HG02571 (cell line): Measurements from ENCODE around the gene SPRING1.
"Not testable (repeated sequence)": the region's sequence is repeated elsewhere in the genome, so short reads cannot be mapped to it uniquely, and the experiment has no call there.

Experiments
- ATAC-seq: cut with Tn5 transposase; IDR thresholded peaks from one replicate; pipeline ENCODE4 v1.9.1; 2021; ENCODE audit warnings: mild to moderate bottlenecking, moderate library complexity; ENCODE audit not compliant: unreplicated experiment

SPRING1 gene, protein sequence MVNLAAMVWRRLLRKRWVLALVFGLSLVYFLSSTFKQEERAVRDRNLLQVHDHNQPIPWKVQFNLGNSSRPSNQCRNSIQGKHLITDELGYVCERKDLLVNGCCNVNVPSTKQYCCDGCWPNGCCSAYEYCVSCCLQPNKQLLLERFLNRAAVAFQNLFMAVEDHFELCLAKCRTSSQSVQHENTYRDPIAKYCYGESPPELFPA

DNA sequence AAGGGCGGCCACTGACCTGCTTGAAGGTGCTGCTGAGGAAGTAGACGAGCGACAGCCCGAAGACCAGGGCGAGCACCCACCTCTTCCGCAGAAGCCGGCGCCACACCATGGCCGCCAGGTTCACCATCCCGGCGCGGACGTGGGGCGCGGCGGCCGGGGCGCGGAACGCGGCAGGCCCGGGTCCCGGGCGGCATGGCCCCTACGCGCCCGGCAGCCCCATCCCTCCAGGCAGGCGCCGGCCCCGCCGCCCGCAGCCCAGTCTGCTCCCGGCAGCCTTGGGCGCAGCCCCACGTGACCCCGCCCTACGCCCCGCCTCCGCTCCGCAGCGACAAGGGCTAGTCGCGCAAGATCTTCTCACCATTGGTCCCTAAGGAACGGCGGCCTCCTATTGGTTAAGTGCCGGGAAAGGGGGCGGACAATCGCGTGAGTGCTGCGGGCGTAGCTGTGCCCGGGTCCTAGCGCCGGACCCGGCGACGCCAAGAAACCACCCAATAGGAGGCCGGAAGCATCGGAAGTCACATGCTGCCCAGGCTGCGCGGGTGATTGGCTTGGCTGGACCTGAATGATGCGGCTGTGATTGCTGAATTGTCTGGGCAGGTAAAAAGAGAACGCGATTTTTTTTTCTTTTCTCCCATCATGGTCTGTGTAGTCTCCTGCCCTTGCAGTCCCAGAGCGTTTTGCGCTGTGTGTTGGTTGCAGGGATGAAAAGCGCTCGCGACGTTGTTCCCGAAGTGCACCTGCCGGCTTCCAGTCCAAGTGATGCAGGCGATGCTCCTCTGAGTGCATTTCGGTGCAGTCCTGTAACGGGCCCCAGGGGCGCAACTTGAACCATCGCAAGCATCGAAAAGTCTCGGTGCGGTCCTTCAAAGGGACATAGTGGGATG lies at the start of gene SPRING1, which contains the start of gene RNFT2:
SPRING1 (minus strand) TSS at position 296 of the 884 bp plus-strand sequence; CDS start at position 127, 169 bp downstream.
RNFT2 (plus strand) TSS at position 542 of the 884 bp plus-strand sequence. CDS start 2,183 bp downstream, outside the sequence.
- peak; percentile 96 for ATAC-seq

DNA sequence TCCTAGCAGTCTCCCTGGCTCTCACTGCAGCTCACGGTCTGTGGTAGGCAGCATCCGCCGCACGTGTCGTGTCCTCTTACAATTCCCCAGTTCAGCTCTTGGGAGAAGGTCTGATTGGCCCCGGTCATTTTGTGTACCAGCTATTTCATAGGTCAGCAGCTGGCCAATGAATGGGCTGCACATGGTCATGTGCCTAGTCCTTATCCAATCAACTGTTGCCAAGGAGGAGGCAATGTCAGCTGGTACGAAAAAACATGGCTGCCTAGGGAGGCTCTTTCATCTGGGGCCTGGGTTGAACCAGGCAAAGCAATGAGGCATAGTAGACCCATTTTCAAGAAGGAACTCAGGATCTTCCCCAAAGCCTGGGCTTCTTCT lies 46.4 kb upstream of the SPRING1 start:
- ATAC-seq, result no peak

DNA sequence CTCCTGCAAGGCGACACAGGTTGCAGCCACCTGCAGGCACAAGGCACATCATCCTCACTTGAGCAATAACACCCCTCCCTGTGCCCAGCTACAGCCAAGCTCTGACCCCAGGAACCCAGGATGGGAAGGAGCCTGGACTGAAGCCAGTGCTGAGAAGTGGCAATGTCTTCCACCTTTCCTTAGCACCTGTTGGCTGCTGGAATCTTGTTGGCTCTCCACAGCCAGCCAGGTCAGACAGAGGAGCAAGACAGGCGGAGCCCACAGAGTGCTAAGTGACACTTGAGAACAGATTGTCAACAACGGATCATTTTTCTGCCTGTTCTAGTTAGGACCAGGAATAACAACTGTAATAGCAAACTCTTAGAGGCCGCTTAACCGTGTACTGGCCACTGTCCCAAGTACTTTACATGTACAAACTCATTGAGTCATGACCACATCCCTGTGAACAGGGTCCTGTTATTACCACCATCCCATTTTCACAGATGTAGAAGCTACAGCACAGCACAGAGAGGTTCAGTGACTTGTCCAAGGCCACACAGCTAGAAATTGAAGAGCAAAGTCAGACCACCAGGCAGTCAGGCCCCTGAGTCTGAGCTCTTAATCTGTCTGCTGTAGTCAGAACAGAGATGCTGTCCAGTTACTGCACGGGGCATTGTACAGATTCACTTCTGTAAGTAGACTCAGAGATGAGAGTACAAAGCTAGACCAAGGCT lies 45.8 kb upstream of the SPRING1 start:
- no peak for ATAC-seq

DNA sequence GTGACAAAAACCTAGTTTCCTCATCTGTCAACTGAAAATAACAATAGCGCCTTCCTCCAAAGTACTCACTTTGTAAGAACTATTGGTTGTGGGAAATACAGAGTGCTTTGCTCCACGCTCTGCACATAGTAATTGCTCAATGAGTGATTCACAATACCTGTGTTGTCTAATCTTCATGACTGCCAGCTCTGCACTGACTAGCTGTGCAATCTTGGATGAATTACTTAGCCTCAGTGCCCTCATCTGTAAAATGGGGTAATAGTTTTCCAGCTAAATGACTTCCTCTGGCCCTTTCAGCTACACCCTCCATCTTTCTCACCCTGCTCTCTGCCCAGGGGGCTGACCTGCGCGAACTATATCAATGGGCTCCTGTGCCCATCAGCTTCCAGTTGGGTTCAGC lies 43.1 kb upstream of the SPRING1 start:
- ATAC-seq, result no peak

DNA sequence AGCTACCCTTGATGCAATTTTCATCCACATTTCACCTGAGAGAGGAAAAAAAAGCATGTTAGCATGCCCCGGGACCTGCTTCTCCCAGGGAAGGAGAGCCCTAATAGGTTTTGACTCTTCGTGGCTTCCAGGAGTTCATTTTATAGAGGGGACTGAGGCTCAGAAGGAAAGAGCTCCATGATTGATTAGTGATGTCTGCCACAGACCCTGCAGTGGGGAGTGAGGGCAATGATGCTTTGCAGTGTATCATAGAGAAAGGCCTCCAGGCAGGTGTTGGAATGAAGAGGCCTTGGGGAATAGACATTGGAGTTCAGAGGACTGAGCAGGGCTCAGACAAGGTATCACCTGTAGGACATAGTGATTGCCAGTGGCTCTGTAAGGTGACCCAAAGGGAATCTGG lies 41.7 kb upstream of the SPRING1 start:
- no peak for ATAC-seq

DNA sequence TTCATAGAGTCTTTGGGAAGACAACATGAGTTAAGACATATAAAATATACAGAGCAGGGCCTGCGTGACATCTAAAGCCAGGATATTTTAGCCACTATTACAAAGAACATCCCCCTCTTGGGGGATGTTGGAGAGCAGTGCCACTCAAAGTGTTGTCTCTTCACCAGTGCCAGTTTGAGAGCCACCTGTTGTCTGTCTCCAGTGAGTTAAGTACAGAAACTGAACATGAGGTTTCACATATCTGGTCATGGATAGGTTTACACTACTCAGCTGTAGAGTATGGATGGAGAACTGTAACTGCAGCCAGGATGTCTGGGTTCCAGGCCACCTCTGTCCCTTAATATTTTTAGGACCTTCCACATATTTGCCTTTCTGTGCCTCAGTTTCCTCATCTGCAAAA lies 39.4 kb upstream of the SPRING1 start:
- ATAC-seq, result no peak

DNA sequence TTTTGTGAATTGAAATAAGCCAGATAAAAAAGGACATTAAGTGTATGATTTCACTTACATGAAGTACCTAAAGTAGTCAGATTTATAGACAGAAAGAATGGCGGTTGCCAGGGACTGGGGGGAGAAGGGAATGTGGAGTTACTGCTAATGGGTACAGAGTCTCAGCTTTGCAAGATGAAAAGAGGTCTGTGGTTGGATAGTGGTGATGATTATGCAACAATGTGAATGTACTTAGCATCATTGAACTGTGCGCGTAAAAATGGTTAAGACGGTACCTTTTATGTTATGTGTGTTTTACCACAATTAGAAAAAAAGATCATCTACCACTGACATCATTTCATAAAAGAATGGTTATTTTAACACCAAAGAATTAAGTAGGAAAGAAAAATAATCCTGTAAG lies 36.2 kb upstream of the SPRING1 start:
- no peak for ATAC-seq

DNA sequence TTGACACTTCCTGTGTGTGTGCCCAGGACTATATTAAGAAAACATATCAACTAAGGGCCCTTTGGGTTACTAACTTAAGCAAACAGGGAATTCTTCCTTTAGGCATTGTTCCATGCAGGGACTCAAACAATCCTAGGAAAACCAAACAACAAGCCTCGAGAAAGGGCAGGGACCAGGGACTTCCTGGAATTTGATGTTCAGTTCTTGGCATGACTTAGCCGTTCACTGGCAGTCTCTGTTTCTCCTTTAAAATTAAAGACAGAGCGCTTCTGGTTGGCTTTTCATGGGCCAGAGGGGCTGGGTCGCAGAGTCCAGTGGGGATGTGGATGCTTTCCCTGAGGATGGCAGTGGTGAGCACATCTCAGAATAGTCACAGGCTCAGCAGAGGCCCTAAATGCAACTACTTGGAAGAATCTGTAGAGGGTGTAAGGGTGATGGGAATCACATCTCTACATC lies 35.4 kb upstream of the SPRING1 start:
- no peak for ATAC-seq

DNA sequence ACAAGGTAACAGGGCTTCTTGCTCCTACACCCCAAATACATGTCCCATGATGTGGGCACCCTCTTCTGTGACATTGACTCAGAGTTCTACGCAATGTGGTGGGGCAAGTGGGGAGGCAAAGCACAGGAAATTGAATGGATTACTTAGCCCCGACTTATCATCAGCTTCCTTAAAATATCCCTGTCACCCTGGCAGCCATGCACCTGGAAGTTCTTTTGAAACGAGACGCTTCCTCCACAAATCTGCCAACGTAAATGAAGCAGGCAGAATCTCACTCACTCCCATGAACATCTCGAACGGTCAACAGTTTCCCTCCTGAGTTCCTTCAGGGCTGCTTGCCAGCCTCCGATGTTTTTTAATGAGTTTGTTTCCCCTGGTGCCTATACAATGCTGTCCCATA lies 33.8 kb upstream of the SPRING1 start:
- ATAC-seq, result no peak

DNA sequence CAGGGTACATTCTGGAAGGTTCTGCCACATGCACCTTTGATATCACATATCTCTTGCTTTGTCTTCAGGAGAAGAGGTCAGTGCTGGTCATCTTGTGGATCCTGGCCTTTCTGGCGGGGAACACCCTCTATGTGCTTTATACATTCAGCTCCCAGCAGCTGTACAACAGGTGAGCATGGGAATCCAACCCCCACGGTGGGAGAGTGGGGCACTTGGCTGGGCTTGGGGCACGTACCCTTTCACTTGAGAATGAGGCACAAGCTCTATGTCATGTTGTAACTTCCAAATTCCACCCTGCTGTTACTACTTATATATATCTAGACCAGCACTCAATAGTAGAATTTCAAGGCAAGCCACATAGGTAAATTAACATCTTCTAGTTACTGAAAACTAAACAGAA lies 28.9 kb upstream of the SPRING1 start:
- ATAC-seq, result no peak

DNA sequence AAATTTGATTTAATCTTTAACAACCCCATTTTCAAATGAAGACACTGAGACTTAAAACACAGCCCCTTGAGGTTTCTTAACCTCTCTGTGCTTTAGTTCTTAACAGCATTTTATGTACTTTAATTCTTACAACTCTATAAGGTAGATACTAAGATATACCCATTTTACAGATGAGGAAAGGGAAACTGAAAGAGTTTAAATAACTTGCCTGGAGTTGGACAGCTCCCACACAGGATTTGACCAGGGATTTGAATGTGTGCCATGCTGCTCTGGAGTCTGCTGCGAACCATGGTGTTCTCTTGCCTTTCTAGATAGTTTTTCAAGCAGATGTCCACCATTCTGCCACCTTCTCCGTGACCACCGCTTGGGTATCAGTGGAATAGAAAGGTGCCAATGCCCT lies 28.4 kb upstream of the SPRING1 start:
- no peak for ATAC-seq

DNA sequence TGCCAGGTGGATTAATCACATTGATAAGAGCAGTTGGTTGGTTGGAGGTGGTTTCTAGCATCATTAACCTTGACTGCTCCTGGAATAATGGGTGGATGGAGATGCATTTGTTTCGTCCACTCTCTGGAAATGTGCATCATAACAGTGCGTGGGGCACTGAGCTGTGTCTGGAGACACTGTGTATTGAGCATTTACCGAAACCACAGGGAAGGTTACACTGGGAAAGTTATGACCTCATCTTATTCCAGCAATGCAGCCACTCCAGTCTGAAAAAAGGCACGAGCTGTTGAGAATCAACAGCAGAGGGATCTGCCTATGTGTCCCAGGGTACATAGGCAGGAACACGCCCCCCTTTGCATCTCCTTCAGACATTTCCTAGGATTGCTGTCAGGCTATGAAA lies 27.4 kb upstream of the SPRING1 start:
- no peak for ATAC-seq

DNA sequence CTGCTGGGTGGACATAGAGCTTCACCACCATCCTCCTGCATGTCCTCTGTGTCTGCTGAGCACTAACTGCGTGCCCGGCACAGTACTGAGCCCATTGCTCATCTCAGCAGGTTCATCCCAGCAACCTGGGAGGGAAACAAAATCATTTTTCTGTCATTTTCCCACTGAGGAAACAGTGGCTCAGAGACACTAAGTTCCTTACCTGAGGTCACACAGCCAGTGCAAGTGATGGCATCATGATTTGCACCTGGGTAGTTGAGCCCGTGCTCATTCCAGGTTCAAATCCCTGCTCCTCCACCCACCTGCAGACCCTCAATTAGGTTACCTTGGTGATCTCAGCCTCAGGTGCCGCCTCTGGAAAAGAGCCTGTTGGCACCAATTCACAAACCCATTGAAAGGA lies 23.6 kb upstream of the SPRING1 start:
- ATAC-seq, result no peak

DNA sequence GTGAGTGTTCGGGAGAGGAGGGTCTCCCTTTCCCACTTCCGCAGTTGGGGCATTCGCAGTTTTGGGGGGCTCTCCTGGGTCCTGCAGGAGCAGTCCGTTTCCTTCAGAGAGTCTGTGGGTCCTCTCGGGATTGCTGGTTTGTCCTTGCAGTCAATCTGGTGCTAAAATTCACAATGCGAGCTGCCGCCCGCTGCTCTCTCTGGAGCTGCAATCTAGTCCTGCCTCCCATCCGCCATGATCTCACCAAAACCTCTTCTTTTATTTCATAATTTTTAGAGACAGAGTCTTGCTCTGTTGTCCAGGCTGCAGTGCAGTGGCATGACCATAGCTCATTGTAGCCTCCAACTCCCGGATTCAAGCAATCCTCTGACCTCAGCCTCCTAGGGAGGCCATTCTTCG lies 22.8 kb upstream of the SPRING1 start:
- ATAC-seq, result no peak

DNA sequence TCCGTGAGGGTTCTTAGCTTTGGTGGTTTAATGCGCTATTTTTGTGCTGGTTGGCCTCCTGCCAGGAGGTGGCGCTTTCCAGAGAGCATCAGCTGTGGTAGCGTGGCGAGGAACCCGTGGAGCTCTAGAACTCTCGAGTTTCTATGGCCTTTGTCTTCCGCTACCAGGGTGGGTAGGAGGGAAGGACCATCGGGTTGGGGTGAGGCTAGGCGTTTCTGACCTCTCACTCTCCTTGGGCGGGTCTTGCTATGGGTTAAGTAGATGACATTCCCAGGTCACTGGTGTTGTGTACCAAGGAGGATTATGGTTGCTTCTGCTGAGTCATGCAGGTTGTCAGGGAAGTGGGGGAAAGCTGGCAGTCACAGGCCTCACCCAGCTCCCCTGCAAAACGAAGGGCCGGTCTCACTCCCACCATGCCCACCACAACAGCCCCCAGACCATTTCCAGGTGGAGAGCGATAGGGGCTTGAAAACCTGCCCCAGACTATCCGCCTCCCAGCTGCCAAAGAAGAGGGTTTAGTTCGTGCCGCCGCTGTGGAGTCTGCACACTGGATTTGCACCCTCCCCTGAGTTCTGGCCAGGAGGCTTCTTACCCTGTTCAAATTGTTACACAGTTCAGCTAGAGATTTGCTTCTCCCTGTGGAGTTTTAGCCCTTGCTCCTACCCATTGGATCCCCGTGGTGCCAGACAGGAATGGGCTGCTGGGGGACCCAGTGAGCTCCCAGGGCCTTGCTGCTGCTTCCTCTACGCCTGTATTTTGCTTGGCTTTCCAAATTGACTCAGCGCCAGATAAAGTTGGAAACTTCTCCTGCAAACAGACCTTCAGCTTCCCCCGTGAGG lies 22.1 kb upstream of the SPRING1 start:
- no peak for ATAC-seq

DNA sequence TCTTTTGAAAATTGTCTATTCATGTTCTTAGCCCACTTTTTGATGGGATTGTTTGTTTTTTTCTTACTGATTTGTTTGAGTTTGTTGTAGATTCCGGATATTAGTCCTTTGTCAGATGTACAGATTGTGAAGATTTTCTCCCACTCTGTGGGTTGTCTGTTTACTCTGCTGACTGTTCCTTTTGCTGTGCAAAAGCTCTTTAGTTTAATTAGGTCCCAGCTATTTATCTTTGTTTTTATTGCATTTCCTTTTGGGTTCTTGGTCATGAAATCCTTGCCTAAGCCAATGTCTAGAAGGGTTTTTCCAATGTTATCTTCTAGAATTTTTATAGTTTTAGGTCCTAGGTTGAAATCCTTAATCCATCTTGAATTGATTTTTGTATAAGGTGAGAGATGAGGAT lies 16.9 kb upstream of the SPRING1 start:
- not testable (repeated sequence) for ATAC-seq

DNA sequence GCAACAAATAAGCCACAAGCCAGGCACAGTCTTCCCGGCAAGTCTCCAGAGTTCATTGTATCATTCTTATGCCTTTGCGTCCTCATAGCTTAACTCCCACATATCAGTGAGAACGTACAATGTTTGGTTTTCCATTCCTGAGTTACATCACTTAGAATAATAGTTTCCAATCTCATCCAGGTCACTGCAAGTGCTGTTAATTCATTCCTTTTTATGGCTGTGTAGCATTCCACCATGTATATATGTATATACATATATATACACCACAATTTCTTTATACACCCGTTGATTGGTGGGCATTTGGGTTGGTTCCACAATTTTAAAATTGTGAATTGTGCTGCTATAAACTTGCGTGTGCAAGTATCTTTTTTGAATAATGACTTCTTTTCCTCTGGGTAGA lies 16.2 kb upstream of the SPRING1 start:
- not testable (repeated sequence) for ATAC-seq

DNA sequence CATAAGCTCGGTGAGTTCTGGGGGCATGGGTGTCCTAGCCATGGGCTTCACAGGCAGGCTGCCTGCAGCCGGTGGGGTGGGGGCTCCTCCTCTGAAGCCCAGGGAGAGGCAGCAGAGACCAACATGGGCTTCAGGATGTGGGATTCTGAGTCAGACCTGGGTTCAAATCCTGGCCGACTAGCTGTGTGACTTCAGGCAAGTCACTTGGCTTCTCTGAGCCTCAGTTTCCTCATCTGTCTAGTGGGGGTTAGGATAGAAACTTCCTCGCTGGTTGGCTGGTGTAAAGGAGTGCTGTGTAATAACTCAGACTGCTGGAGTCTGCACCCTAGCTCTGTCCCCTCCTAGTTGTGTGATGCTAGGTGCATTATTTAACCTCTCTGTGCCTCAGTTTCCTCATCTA lies 12.4 kb upstream of the SPRING1 start:
- no peak for ATAC-seq

DNA sequence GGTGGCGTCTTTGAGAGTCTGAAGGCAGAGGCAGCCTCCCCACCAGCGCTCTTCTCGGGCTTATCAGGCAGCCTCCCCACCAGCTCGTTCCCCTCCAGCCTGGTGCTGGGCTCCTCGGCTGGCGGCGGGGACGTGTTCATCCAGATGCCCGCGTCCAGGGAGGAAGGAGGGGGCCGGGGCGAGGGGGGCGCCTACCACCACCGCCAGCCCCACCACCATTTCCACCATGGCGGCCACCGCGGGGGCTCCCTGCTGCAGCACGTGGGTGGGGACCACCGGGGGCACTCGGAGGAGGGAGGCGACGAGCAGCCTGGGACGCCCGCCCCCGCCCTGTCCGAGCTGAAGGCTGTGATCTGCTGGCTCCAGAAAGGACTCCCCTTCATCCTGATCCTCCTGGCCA lies 12.0 kb upstream of the SPRING1 start:
- no peak for ATAC-seq

DNA sequence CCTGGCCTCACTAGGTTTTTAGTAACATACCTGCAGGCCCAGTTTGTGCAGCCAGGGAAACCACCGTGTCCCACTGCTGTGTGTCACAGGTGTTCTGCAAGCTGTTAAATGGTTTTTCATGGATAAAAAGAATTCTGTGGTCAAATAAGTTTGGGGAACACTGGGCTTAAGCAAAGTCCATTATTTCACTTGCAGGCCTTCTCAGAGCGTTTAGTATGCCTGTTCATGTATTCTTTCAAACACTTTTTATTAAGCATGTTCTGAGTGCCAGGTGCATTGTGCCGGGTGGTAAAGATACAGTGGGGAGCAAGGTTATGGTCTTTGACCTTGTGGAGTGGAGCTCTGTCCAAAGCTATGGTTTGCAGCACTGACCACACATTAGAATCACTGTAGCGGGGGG lies 7.7 kb upstream of the SPRING1 start:
- no peak for ATAC-seq

DNA sequence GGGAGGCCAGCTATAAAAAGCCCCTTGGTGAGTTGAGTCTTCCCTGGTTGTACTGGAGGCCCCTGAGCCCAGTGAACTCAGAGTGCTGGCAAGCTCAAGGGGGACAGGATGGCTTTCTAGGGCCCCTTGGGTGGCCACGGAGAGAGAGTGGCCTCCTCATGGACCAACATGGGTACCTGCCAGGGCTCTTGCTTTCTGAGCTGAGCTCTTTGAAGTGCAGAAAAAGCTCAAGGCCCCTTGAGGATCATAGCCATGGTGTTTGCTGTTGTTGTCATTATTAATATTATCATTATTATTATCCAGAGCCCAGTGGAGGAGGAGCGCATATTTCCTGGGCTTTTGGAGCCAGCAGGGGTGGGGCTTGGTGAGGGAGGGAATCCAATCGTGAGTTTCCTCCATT lies 6.9 kb upstream of the SPRING1 start:
- no peak for ATAC-seq
